GM23248 (cell line): ENCODE measurements around the gene ZNF407. TPM values are rescaled to one million over a fixed set of nuclear protein-coding genes. Genes with fewer than 3 reads are reported as not detected.

ENCODE experiments used
- DNase-seq: peaks from one replicate; pipeline ENCODE4 v3.0.0-alpha.2; 2015
- H2AFZ ChIP-seq: fragments of 200-600 bp; sonication (generic); 2 replicates; pipeline ENCODE4 v1.6.1; 2016; ENCODE audit warnings: antibody characterized with exemption
- H3F3A ChIP-seq: fragments of 200-600 bp; sonication (generic); 2 replicates; pipeline ENCODE4 v1.6.1; 2016; ENCODE audit warnings: mild to moderate bottlenecking, antibody characterized with exemption, mixed run types; ENCODE audit not compliant: insufficient read depth
- H3K27ac ChIP-seq: fragments of 200-600 bp; sonication (generic); 2 replicates; pipeline ENCODE4 v1.5.1; 2016; ENCODE audit warnings: mild to moderate bottlenecking
- H3K27me3 ChIP-seq: fragments of 200-600 bp; sonication (generic); replicated peaks from 2 replicates; pipeline ENCODE4 v1.6.1; 2016; ENCODE audit warnings: mild to moderate bottlenecking; ENCODE audit not compliant: insufficient read depth
- H3K36me3 ChIP-seq: fragments of 200-600 bp; sonication (generic); 2 replicates; pipeline ENCODE4 v1.6.1; 2016; ENCODE audit warnings: low read depth, mild to moderate bottlenecking
- H3K4me1 ChIP-seq: fragments of 200-600 bp; sonication (generic); 2 replicates; pipeline ENCODE4 v1.6.1; 2016; ENCODE audit warnings: mild to moderate bottlenecking; ENCODE audit not compliant: insufficient read depth
- H3K4me2 ChIP-seq: fragments of 200-600 bp; sonication (generic); one replicate; pipeline ENCODE4 v1.6.1; 2016; ENCODE audit warnings: mild to moderate bottlenecking; ENCODE audit not compliant: unreplicated experiment
- H3K4me3 ChIP-seq: fragments of 200-600 bp; sonication (generic); 2 replicates; pipeline ENCODE4 v1.5.1; 2016; ENCODE audit warnings: mild to moderate bottlenecking
- H3K79me2 ChIP-seq: fragments of 200-600 bp; sonication (generic); 2 replicates; pipeline ENCODE4 v1.6.1; 2016; ENCODE audit warnings: mild to moderate bottlenecking; ENCODE audit not compliant: insufficient read depth
- H3K9ac ChIP-seq: fragments of 200-600 bp; sonication (generic); 2 replicates; pipeline ENCODE4 v1.6.1; 2016; ENCODE audit warnings: mild to moderate bottlenecking
- H3K9me2 ChIP-seq: fragments of 200-600 bp; sonication (generic); 2 replicates; pipeline ENCODE4 v1.6.1; 2016; ENCODE audit warnings: mixed run types, mild to moderate bottlenecking, moderate library complexity; ENCODE audit not compliant: insufficient read depth
- H3K9me3 ChIP-seq: fragments of 200-600 bp; sonication (generic); one replicate; pipeline ENCODE4 v1.6.1; 2017; ENCODE audit warnings: low read depth
- H4K20me1 ChIP-seq: fragments of 200-600 bp; sonication (generic); 2 replicates; pipeline ENCODE4 v1.6.0; 2016; ENCODE audit not compliant: insufficient read depth
- EZH2 ChIP-seq: fragments of 200-600 bp; sonication (generic); IDR thresholded peaks from 2 replicates; pipeline ENCODE4 v1.6.1; 2018; ENCODE audit warnings: antibody characterized with exemption, mild to moderate bottlenecking; ENCODE audit not compliant: insufficient read depth, poor library complexity, severe bottlenecking
- EZH2phosphoT487 ChIP-seq: fragments of 200-600 bp; sonication (generic); IDR thresholded peaks from 2 replicates; pipeline ENCODE4 v1.6.1; 2018; ENCODE audit warnings: antibody characterized with exemption, moderate library complexity, mild to moderate bottlenecking, low read depth; ENCODE audit not compliant: insufficient read depth
- WGBS, 2 experiments: methylation state at CpG; one replicate each; pipeline ENCODE4 v1.1.6; 2015 to 2017; ENCODE audit warnings: low lambda C conversion rate in 2 of 2, low coverage in 1 of 2; ENCODE audit errors: missing lambda C conversion rate in 2 of 2; 5-methylcytosine and 5-hydroxymethylcytosine counted together
- in situ Hi-C: fragments of 300-500 bp; cut with MboI; formaldehyde crosslinking; loops from 2 replicates; pipeline ENCODE4 v1.15.0; 2020
- polyA plus RNA-seq: library from polyadenylated mRNA; unstranded; fragments of >200 nt; fragmentation: Nextera tagmentation; extraction: Ambion mirVana; gene quantifications from 2 replicates; pipeline ENCODE4 v1.2.1, GENCODE V29; 2016
- total RNA-seq: library from RNA; depleted of rRNA; stranded (reverse); fragments of >200 nt; shearing (Covaris generic); gene quantifications from 2 replicates; pipeline ENCODE4 v1.2.3, GENCODE V29; 2014

Gene ZNF407
- total and polyA plus RNA-seq, 2 experiments from 2014 or later: 2.6 to 6.3 TPM

DNA sequence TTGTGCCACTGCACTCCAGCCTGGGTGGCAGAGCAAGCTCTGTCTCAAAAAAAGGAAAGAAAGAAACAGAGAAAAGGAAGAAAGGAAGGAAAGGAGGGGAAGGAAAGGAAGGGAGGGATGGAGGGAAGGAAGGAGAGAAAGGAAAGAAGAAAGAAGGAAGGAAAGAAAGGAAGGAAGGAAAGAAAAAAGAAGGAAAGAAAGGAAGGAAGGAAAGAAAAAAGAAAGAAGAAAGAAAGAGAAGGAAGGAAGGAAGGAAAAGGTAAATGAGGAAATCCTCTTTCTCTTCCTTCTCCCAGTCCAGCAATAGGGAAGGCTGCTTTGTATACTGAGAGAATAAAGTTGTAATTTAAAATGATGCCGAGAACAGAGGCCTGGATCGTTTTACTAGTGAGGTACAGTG is 22.8 kb upstream of the ZNF407 start:
- TF ChIP-seq EZH2phosphoT487: no peak
- no peak for TF ChIP-seq EZH2

DNA sequence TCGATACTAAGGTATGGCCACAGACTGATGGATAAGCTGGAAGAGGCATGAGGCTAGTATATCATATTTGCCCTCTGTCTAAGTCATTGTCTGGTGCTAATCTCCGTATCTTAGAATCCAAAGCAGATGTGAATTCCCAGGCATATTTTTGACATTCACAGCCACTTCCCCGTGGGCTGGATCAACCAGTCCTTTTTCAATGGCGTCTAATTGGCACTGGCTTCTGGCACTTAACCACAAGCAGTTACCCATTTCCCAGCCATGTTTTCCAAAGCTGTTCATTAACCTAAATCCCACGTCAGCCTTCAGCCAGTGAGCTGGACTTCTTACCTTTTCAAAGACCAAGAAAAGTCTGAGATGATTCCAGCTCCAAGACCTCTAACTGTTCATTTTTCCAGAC is 20.7 kb upstream of the ZNF407 start:
- Histone ChIP-seq H3K4me2 (no peak overlapping the region), H3K27me3 (peaks cover 11% of the 10 kb centered on the region; the same call in 1 of the 2 replicates), H2AFZ (no peak overlapping the region), H3K4me1 (no peaks in the 10 kb centered on the region), H3K79me2 (no peaks in the 10 kb centered on the region), H3K4me3 (no peak overlapping the region), H3K9ac (no peak overlapping the region), H3F3A (no peaks in the 10 kb centered on the region), H3K27ac (no peak overlapping the region), H3K36me3 (no peaks in the 10 kb centered on the region), H3K9me2 (no peaks in the 10 kb centered on the region), H3K9me3 (no peaks in the 10 kb centered on the region), H4K20me1 (no peaks in the 10 kb centered on the region)
- DNase-seq: no peak
- WGBS, 2 experiments: 13 to 15% methylated on average over 5 of the region's 5 CpGs
- no peak for TF ChIP-seq EZH2
- no peak for TF ChIP-seq EZH2phosphoT487
- in situ Hi-C loops: no loop called here

More for the DNA sequence above, 22.8 kb upstream of the ZNF407 start:
- H3K4me3 ChIP-seq: no peak overlapping the region
- H3K4me1 ChIP-seq: no peaks in the 10 kb centered on the region
- no peak overlapping the region for H3K9ac ChIP-seq
- in situ Hi-C loops: loop anchor here (25.0 kb wide), 1 partner anchor 388 kb away; no protein-coding TSS in a partner anchor
- no peak overlapping the region for H2AFZ ChIP-seq
- H3K27me3 ChIP-seq: peaks cover 11% of the 10 kb centered on the region; the same call in 1 of the 2 replicates
- no peaks in the 10 kb centered on the region for H3K9me2 ChIP-seq
- DNase-seq: no peak
- H3K9me3 ChIP-seq: no peaks in the 10 kb centered on the region
- WGBS, 2 experiments: 3 to 6% methylated on average over 2 of the region's 2 CpGs
- H4K20me1 ChIP-seq: no peaks in the 10 kb centered on the region
- no peaks in the 10 kb centered on the region for H3K79me2 ChIP-seq
- H3F3A ChIP-seq: no peaks in the 10 kb centered on the region
- H3K36me3 ChIP-seq: no peaks in the 10 kb centered on the region
- no peak overlapping the region for H3K27ac ChIP-seq
- H3K4me2 ChIP-seq: no peak overlapping the region

DNA sequence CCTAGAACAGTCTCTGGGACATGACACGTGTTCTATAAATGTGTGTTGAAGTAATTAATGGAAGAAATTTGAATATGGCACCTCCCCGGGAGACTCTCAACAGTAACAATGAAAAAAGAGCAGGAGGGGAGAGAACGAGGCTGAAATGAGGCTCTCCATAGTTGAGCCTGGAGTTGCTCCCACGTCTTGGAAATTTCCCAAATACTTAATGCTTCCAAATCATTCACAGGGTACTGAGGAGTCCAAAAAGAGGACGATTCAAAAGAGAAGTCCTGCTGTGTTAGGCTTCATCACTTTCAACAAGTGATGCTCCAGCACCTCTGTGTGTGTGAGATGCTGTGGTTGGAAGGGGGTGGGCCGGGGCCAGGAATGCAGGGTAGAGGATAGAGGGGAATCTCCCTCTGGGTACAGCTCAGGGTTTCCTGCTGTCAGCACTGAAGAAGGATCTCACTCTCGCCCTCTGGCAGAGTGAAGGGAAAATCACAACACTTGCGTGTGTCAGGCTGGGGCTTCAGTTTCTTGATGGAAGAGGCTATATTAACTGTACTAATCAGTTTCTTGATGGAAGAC is 18.1 kb upstream of the ZNF407 start:
- no peaks in the 10 kb centered on the region for H3K79me2 ChIP-seq
- in situ Hi-C loops: no loop called here

GRCh38 chr18:74582642-74583041 is 15.0 kb upstream of the ZNF407 start:
- Histone ChIP-seq H3K9me2 (no peaks in the 10 kb centered on the region), H3K4me3 (no peak overlapping the region)

More for the DNA sequence above, 18.1 kb upstream of the ZNF407 start:
- WGBS, 2 experiments: 0 to 1% methylated on average over 8 of the region's 8 CpGs
- H3K9me3 ChIP-seq: no peaks in the 10 kb centered on the region
- no peak overlapping the region for H3K4me2 ChIP-seq
- no peak overlapping the region for H3K27ac ChIP-seq
- no peaks in the 10 kb centered on the region for H4K20me1 ChIP-seq
- no peaks in the 10 kb centered on the region for H3F3A ChIP-seq
- no peaks in the 10 kb centered on the region for H3K4me1 ChIP-seq
- TF ChIP-seq EZH2phosphoT487: no peak
- TF ChIP-seq EZH2: no peak
- no peak for DNase-seq
- H2AFZ ChIP-seq: no peak overlapping the region
- H3K9me2 ChIP-seq: no peaks in the 10 kb centered on the region
- H3K9ac ChIP-seq: no peak overlapping the region
- no peak overlapping the region for H3K4me3 ChIP-seq
- H3K36me3 ChIP-seq: no peaks in the 10 kb centered on the region
- H3K27me3 ChIP-seq: peaks cover 11% of the 10 kb centered on the region; the same call in 1 of the 2 replicates

More at GRCh38 chr18:74582642-74583041, 15.0 kb upstream of the ZNF407 start:
- no peaks in the 10 kb centered on the region for H3F3A ChIP-seq
- in situ Hi-C loops: no loop called here
- TF ChIP-seq EZH2 (no peak), EZH2phosphoT487 (no peak)
- no peak overlapping the region for H3K27ac ChIP-seq
- no peak overlapping the region for H3K4me2 ChIP-seq
- no peak for DNase-seq
- H3K9ac ChIP-seq: no peak overlapping the region
- 54 to 55% methylated on average over 6 of the region's 6 CpGs for WGBS, 2 experiments
- no peaks in the 10 kb centered on the region for H4K20me1 ChIP-seq
- no peaks in the 10 kb centered on the region for H3K36me3 ChIP-seq
- H3K9me3 ChIP-seq: no peaks in the 10 kb centered on the region
- H2AFZ ChIP-seq: no peak overlapping the region
- H3K79me2 ChIP-seq: no peaks in the 10 kb centered on the region
- no peaks in the 10 kb centered on the region for H3K4me1 ChIP-seq
- peaks cover 5% of the 10 kb centered on the region; the same call in 1 of the 2 replicates for H3K27me3 ChIP-seq
